GM19468 (cell line): Measurements from ENCODE around the gene SRPK2.
"Not testable (repeated sequence)": the region's sequence is repeated elsewhere in the genome, so short reads cannot be mapped to it uniquely, and the experiment has no call there.

Source experiments
- ATAC-seq: cut with Tn5 transposase; IDR thresholded peaks from one replicate; pipeline ENCODE4 v1.9.1; 2021; ENCODE audit warnings: mild to moderate bottlenecking, moderate library complexity, moderate number of reproducible peaks; ENCODE audit not compliant: unreplicated experiment; ENCODE audit errors: extremely low read depth

The SRPK2 gene

DNA sequence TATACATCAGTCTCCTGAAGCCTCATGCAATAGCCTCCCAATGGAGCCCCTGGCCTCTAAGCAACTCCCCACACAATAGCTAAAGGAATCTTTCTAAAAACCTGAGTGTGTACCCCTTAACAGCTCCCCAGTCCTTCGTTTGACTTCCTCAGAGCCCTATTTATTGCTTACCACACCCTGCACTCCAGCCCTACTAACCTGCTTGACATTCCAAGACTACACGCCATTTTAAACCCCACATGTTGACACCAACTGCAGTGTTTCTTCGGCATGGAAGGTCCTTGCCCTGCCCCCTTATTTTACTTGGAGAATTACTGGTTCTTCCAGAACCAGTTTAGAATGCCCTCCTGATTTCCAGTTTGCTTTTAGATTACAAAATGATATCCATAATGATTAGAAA is 10.8 kb downstream of the SRPK2 start:
- ATAC-seq = no peak

DNA sequence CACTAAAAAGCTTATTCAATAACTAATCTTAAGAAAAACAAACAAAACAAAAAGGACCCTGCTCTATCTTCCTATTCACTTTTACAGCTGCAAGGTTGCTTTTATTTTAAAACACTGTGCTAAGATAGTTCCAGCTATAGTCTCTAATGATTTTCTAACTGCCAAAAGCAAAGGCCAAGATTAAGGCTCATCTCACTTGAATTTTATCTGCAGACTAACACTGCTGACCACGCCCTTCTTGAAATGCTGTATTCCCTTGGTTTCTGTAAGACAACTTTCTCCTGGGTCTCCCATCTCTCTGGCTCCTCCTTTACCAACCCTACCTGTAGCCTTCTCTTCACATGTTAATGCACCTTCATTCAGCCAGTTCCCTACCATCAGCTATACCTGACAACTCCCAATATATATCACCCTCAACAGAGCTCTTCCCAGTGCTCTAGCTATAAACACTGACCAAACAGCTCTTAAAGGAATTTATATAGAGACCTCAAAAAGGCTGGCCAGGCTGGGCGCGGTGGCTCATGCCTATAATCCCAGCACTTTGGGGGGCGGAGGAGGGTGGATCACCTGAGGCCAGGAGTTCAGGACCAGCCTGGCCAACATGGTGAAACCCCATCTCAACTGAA is 11.7 kb downstream of the SRPK2 start:
- no peak for ATAC-seq

DNA sequence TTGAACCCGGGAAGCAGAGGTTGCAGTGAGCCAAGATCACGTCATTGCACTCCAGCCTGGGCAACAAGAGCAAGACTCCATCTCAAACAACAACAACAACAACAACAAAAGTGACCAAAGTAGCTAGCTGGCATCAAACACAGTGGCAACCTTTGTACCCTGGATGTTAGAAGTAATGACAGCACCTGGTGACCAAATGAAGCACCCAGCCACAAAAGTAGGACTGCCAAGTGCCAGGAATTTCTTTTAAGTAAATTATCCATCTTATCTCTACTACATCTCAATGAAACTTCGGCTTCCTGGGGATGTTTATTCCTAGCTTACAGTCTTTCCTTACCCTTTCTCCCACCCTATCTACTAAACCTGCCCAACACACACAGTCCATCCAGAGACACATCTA is 18.8 kb downstream of the SRPK2 start:
- ATAC-seq = no peak

DNA sequence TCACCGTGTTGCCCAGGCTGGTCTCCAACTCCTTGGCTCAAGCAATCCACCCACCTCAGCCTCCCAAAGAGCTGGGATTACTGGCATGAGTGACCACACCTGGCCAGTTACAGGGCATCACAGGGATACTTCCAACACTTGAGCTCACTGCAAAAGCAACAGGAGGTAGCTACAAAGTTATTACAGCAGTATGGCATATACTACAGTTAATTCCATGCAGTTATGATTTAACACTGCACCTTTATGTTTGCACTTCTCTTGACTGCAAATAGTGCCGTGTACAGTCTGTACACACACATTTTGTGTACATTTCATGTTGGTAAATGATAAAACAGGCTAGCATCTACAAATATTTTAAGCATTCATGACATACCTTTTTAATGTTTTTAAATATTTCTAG is 21.3 kb downstream of the SRPK2 start:
- ATAC-seq = no peak

DNA sequence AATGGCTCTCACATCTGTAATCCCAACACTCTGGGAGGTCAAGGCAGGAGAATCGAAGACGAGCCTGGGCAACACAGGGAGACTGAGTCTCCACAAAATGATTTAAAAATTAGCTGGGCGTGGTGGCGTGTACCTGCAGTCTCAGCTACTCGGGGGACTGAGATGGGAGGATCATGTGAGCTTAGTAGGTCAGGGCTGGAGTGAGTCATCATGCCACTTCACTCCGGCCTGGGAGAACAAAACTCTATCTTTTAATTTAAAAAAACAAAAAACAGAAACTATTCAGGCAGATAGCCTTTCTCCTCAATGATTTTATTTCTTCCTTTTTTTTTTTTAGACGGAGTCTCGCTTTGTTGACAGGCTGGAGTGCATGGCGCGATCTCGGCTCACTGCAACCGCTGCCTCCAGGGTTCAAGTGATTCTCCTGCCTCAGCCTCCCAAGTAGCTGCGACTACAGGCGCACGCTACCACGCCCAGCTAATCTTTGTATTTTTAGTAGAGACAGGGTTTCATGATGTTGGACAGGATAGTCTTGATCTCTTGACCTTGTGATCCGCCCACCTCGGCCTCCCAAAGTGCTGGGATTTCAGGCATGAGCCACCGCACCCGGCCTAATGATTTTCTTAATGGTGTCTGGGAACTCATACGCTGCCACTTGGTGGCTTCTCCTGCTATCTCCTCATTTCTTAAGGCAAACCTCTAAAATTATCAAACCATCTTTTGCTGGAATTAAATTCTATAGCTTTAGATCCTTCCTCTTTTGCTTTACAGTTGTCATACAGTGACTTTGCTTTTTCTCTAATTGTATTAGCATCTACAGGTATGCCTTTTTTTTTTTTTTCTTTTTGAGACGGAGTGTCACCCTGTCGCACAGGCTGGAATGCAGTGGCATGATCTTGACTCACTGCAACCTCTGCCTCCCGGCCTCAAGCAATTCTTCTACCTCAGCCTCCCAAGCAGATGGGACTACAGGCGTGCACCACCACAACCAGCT is 22.9 kb downstream of the SRPK2 start:
- ATAC-seq = no peak

DNA sequence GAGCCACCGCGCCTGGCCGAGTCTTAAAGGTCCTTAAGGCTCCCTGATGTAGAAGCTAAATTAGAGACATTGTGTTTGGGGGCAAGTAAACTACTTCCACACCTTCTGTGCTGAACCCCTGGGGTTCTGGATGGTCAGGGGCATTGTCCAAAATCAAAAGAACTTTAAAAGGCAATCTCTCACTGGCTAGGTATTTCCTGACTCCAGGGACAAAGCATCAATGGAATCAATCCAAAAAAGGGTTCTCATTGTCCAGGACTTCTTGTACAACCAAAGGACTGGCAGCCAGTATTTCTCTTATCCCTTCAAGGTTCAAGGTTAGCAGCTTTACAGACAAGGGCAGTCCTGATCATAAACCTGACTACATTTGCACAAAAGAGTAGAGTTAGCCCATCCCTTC is 24.0 kb downstream of the SRPK2 start:
- ATAC-seq = no peak

DNA sequence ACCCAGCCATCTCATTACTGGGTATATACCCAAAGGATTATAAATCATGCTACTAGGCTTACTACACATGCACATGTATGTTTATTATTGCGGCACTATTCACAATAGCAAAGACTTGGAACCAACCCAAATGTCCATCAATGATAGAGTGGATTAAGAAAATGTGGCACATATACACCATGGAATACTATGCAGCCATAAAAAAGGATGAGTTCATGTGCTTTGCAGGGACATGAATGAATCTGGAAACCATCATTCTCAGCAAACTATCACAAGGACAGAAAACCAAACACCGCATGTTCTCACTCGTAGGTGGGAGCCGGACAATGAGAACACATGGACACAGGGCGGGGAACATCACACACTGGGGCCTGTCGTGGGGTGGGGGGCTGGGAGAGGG is 25.1 kb downstream of the SRPK2 start:
- ATAC-seq = not testable (repeated sequence)

DNA sequence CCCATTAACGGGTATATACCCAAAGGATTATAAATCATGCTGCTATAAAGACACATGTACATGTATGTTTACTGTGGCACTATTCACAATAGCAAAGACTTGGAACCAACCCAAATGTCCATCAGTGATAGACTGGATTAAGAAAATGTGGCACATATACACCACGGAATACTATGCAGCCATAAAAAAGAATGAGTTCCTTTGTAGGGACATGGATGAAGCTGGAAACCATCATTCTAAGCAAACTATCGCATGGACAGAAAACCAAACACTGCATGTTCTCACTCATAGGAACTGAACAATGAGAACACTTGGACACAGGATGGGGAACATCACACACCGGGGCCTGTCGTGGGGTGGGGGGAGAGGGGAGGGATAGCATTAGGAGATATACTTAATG is 26.0 kb downstream of the SRPK2 start:
- not testable (repeated sequence) for ATAC-seq

DNA sequence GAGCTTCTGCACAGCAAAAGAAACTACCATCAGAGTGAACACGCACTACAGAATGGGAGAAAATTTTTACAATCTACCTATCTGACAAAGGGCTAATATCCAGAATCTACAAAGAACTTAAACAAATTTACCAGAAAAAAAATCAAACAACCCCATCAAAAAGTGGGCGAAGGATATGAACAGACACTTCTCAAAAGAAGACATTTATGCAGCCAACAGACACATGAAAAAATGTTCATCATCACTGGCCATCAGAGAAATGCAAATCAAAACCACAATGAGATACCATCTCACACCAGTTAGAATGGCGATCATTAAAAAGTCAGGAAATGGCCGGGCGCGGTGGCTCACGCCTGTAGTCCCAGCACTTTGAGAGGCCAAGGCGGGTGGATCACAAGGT is 26.7 kb downstream of the SRPK2 start:
- ATAC-seq = not testable (repeated sequence)

DNA sequence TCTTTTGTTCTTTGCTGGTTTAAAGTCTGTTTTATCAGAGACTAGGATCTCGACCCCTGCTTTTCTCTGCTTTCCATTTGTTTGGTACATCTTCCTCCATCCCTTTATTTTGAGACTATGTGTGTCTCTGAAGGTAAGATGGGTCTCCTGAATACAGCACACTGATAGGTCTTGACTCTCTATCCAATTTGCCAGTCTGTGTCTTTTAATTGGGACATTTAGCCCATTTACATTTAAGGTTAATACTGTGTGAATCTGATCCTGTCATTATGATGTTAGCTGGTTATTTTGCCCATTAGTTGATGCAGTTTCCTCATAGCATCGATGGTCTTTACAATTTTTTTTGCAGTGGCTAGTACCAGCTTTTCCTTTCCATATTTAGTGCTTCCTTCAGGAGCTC is 28.6 kb downstream of the SRPK2 start:
- ATAC-seq = not testable (repeated sequence)

DNA sequence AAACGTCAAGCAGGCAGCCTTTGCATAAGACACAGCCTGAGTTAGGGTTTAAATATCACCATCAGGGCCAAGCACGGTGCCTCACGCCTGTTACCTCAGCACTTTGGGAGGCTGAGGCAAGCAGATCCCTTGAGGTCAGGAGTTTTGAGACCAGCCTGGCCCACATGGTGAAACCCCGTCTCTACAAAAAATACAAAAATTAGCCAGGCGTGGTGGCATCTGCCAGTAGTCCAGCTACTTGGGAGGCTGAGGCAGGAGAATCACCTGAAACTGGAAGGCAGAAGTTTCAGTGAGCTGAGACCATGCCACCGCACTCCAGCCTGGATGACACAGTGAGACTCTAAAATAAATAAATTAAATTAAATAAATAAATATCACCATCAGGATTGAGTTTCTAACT is 33.0 kb downstream of the SRPK2 start:
- ATAC-seq = no peak

DNA sequence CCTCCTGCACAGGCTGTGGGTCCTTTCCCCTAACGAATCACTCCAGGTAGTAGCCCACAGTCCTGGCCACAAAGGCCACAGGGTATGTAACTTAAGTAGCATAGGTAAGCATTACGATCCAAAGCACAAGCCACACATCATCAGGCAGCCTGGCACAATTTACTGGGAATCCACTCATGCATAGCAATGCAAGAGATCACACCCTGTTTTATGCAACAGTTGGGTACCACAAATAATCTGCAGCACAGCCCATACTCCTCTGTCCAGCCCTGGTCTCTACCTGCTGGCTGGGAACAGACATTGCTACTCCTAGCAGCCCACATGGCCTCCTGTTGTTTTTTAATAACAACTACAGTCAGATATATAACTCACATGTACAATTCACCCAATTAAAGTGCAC is 34.3 kb downstream of the SRPK2 start:
- ATAC-seq = no peak

DNA sequence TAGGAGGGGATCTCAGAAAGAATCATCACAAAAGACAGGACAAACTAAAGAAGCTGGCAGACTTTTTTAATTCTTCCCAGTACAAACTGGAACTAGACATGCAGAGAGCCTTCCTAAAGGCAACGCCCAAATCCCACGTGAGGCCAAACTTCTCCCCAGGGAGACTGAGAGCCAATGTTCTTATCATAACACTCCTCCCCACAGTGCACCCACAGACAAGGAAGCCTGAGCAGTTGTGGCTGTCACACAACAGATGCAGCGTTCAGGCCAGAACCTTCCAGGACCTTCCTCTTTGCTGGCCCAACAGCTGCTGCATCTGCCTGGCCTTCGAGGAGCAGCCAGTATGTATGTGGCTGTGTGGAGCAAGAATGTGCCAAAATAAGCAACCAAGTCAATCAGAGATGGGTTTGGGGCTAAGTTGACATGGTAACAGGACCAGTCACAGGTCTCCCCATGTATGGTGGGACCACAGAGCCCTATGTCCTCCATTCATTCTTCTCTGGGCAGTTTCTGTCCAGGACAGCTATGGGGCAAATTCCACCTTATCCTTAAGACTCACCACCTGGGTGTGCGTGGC is 34.9 kb downstream of the SRPK2 start:
- no peak for ATAC-seq

DNA sequence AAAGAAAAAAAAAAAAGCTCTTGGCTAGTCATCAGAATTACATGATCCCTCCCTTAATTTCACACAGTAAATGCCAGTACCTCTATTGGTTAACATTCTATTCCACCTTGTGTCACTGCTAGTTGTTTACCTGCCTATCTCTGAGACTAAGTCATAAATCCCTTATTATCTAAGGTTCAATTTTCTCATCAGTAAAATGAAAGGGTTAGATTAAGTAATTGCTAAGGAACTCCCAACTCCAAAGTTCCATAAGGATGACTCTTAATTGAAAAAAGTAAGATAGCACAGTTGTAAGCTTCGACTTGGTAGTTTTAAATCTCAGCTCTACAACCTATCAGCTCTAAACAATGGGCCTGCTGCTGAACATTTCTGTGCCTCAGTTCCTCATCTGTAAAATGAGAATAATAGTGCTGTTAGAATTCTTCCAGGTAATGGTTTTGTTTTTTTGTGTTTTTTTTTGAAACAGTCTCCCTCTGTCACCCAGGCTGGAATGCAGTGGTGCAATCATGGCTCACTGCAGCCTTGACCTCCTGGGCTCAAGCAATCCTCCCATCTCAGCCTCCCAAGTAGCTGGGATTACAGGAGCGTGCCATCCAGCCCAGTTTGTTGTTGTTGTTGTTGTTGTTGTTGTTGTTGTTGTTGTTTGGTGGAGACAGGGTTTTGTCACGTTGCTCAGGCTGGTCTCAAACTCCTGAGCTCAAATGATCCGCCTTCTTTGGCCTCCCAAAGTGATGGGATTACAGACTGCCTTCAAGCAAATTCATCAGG is 35.6 kb downstream of the SRPK2 start:
- no peak for ATAC-seq

DNA sequence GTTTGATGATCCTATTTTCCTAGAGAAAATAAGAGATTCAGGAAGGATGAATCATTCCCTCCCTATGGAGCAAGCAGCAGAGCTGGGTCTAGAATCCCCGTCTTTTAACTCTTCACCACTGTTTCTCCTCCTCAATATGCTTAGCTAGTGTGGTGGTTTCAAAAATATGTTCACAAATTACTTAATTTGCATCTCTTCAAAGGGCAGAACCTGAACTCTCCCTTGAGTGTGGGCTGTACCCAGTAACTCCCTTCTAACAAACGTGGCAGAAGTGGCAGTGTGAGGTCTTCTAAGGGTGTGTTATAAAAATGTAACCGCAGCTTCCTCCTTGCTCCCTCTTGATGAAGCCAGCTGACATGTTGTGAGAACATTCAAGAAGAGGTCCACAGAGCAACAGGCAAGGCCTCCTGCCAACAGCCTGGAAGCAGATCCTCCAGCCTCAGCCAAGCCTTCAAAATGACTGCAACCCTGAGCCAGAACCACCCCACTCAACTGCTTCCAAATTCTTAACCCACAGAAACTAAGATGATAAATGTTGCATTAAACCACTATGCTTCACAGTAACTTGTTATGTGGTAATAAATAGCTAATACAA is 36.6 kb downstream of the SRPK2 start:
- peak; percentile 82 for ATAC-seq

DNA sequence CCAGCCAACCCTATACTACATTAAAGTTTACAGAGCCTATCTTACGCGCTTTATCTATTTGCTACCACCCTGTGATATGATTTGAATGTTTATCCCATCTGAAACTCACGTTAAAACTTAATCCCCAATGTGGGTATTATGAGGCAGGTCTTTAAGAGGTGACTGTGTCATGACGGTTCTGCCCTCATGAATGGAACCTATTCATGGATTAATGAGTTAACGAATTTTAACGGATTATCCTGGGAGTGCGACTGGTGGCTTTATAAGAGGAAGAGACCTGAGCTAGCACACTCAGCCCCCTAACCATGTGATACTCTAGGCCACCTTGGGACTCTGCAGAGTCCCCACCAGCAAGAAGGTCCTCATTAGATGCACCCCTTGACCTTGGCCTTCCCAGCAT is 37.8 kb downstream of the SRPK2 start:
- ATAC-seq = no peak

DNA sequence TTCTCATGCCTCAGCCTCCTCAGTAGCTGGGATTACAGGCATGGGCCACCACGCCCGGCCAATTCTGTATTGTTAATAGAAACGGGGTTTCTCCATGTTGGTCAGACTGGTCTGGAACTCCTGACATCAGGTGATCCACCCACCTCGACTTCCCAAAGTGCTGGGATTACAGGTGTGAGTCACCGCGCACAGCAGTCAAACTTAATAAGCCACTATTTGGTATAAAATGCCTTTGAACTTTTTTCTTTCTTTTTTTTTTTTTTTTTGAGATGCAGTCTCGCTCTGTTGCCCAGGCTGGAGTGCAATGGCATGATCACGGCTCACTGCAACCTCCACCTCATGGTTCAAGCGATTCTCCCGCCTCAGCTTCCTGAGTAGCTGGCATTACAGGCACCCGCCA is 40.5 kb downstream of the SRPK2 start:
- ATAC-seq = not testable (repeated sequence)

DNA sequence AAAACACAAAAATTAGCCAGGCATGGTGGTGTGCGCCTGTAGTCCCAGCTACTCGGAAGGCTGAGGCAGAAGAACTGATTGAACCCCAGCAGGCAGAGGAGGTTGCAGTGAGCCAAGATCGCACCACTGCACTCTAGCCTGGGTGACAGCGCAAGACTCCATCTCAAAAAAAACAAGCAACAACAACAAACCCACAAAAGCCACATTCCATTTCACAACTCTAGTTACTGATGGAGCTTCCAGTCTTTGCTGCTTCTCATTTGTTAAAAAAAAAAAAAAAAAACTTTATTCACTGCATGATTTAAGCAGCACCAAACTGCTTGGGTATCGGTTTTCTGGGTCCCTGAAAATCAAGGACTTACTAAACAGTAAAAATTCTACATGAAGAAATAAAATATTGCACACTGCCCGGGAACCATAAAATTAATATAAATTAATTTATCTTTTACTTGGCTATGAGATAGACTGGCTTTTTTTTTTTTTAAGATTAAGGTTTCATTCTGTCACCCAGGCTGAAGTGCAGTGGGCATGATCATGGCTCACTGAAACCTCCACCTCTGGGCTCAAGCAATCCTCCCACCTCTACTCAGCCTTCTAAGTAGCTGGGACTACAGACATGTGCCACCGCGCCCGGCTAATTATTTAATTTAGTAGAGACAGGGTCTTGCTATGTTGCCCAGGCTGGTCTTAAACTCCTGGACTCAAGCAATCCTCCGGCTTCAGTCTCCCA is 42.0 kb downstream of the SRPK2 start:
- no peak for ATAC-seq

DNA sequence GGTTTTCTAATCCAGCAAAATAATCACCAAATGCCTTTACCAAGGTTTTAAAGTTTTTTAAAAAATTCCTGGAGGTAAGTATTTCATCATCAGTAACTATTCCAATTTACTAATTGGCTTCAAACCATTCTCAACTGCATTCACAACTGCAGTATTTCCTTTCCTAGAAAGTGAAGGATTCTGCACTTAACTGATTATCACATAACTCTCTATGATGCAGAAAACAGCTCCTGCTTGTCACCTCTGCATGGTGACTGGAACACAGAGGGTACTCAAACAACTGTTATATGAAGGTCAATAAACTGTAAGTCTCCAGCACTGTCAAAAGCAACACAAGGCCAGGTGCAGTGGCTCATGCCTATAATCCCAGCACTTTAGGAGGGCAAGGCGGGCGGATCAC is 42.6 kb downstream of the SRPK2 start:
- no peak for ATAC-seq
